T-cell (primary cell): ENCODE data around the gene NUDT22. TPM values are rescaled to one million over a fixed set of nuclear protein-coding genes. Genes with fewer than 3 reads are reported as not detected.

Source experiments
- ATAC-seq, 4 experiments: fragments of 200-7000 bp in 3 of 4; fragments of 150-1000 bp in 1 of 4; cut with Tn5 transposase; replicated peaks in 1 of 4; 1 replicate in 3 of 4; 2 replicates in 1 of 4; pipeline ENCODE4 v1.10.0; 2021; ENCODE audit warnings: moderate library complexity in 3 of 4, mild to moderate bottlenecking in 2 of 4, moderate number of reproducible peaks in 1 of 4
- CTCF ChIA-PET, 2 donors: fragments of 300-600 bp; sonication (Branson Sonifier 250); formaldehyde crosslinking; loops; one replicate each; lab custom pipeline; 2022; ENCODE audit warnings: antibody characterized with exemption in 2 of 2; lab: Charles Lee
- POLR2A ChIA-PET, 2 donors: fragments of 300-600 bp; sonication (Branson Sonifier 250); formaldehyde crosslinking; loops; one replicate each; lab custom pipeline; 2022; ENCODE audit warnings: antibody characterized with exemption in 2 of 2; lab: Charles Lee
- DNase-seq, 35 experiments: peaks; one replicate each; pipeline versions ENCODE4 v3.0.0 to v3.0.0-alpha.2; 2013 to 2023
- H3K27ac ChIP-seq: one replicate; pipeline ENCODE4 v1.5.1; 2013; ENCODE audit warnings: low read length
- H3K27me3 ChIP-seq, 2 experiments: replicated peaks in 1 of 2; 1 replicate in 1 of 2; 2 replicates in 1 of 2; pipeline versions ENCODE4 v1.6.1 to v1.7.0; 2013; ENCODE audit warnings: low read length in 1 of 2, mixed read lengths in 1 of 2; ENCODE audit not compliant: control insufficient read depth in 2 of 2, insufficient read depth in 2 of 2; ENCODE audit errors: extremely low read depth in 1 of 2
- H3K36me3 ChIP-seq, 2 donors: 1 replicate in 1 of 2; 2 replicates in 1 of 2; pipeline versions ENCODE4 v1.6.1 to v1.7.0; 2013; ENCODE audit warnings: low read length in 1 of 2; ENCODE audit not compliant: control insufficient read depth in 2 of 2, insufficient read depth in 1 of 2; ENCODE audit errors: extremely low read depth in 1 of 2
- H3K4me1 ChIP-seq, 2 experiments: 1 replicate in 1 of 2; 2 replicates in 1 of 2; pipeline versions ENCODE4 v1.6.1 to v1.7.0; 2013; ENCODE audit warnings: low read length in 2 of 2, mixed read lengths in 1 of 2; ENCODE audit not compliant: insufficient read depth in 2 of 2, control insufficient read depth in 1 of 2; ENCODE audit errors: extremely low read depth in 1 of 2
- H3K4me3 ChIP-seq, 2 donors: 1 replicate in 1 of 2; 2 replicates in 1 of 2; pipeline versions ENCODE4 v1.5.1 to v1.7.0; 2013; ENCODE audit warnings: mild to moderate bottlenecking in 2 of 2, low read length in 1 of 2, moderate library complexity in 1 of 2; ENCODE audit not compliant: control insufficient read depth in 1 of 2; ENCODE audit errors: extremely low read depth in 1 of 2
- H3K9me3 ChIP-seq: 2 replicates; pipeline ENCODE4 v1.7.0; 2013
- H3K27ac Mint-ChIP-seq, 2 donors: one replicate each; pipeline ENCODE4 v1.8.0; 2020 to 2021; ENCODE audit warnings: mild to moderate bottlenecking in 2 of 2, mixed read lengths in 2 of 2
- H3K27me3 Mint-ChIP-seq, 2 donors: one replicate each; pipeline ENCODE4 v1.8.0; 2021 to 2022; ENCODE audit warnings: mixed read lengths in 2 of 2
- H3K36me3 Mint-ChIP-seq: one replicate; pipeline ENCODE4 v1.8.0; 2021; ENCODE audit warnings: mixed read lengths
- H3K4me1 Mint-ChIP-seq, 3 donors: one replicate each; pipeline ENCODE4 v1.8.0; 2020 to 2022; ENCODE audit warnings: mixed read lengths in 3 of 3, mild to moderate bottlenecking in 1 of 3
- H3K4me3 Mint-ChIP-seq, 3 donors: one replicate each; pipeline ENCODE4 v1.8.0; 2020 to 2022; ENCODE audit warnings: mild to moderate bottlenecking in 3 of 3, mixed read lengths in 3 of 3, moderate library complexity in 3 of 3
- H3K9me3 Mint-ChIP-seq, 3 donors: one replicate each; pipeline ENCODE4 v1.8.0; 2020 to 2022; ENCODE audit warnings: mixed read lengths in 3 of 3
- WGBS: methylation state at CpG from one replicate; pipeline ENCODE4 v1.1.5; 2013; ENCODE audit warnings: missing lambda C conversion rate; ENCODE audit not compliant: insufficient coverage; 5-methylcytosine and 5-hydroxymethylcytosine counted together
- total RNA-seq, 35 experiments: library from RNA in 6 of 35; stranded (reverse) in 6 of 35; fragments of 120-200 nt in 1 of 35; gene quantifications; one replicate each; pipeline versions ENCODE4 v1.2.1 to v1.2.4 and lab custom pipeline; 2013 to 2026

NUDT22 gene
- total RNA-seq, 5 donors from 2014 or later (not counting 1 experiment from before 2014, with no cell fraction given): 49.7 to 108 (median 97.5) TPM

GRCh38 chr11:64241241-64241490, 15.1 kb downstream of the NUDT22 start:
- CTCF ChIA-PET: interaction anchor here in 1 of 2 donors (0.6 to 1.1 kb wide), 7 partner anchors 35 to 77 kb away, joined by 3 to 9 read pairs (median 5); partner anchors contain the start of genes BAD, FERMT3, PRDX5 and TRMT112
- no peaks in the 10 kb centered on the region for H3K27me3 Mint-ChIP-seq
- Histone ChIP-seq H3K9me3 (no peaks in the 10 kb centered on the region), H3K27ac (peak overlapping the region; percentile 97), H3K4me1 (peaks cover 9 to 48% of the 10 kb centered on the region in 2 experiments), H3K27me3 (no peaks in the 10 kb centered on the region), H3K4me3 (peak overlapping the region; percentile 49 to 73), H3K36me3 (peaks cover 16 to 27% of the 10 kb centered on the region in 2 donors)
- ATAC-seq (peak; percentile 80 to 88 (median 82)), DNase-seq (peak in 13 of 35 experiments; percentile 99 to 100 (median 100))
- H3K27ac Mint-ChIP-seq: peak overlapping the region; percentile 97
- H3K4me1 Mint-ChIP-seq: peaks cover 37 to 43% (median 39%) of the 10 kb centered on the region in 3 donors
- 1% methylated on average over 22 of the region's 24 CpGs for WGBS
- POLR2A ChIA-PET: interaction anchor here (0.6 to 1.0 kb wide), 3 partner anchors 43 to 76 kb away, joined by 3 to 5 read pairs (median 3); partner anchors contain the start of genes BAD (in 1 of the 2) and TRMT112 (in 1 of the 2)
- H3K4me3 Mint-ChIP-seq: peak overlapping the region; percentile 83 to 93 (median 89)
- H3K9me3 Mint-ChIP-seq: no peaks in the 10 kb centered on the region
- no peaks in the 10 kb centered on the region for H3K36me3 Mint-ChIP-seq

- Histone ChIP-seq H3K36me3 (peaks cover 16 to 27% of the 10 kb centered on the region in 2 donors), H3K4me1 (peaks cover 9 to 49% of the 10 kb centered on the region in 2 experiments), H3K4me3 (peak overlapping the region; percentile 49 to 73), H3K27me3 (no peaks in the 10 kb centered on the region), H3K27ac (peak overlapping the region; percentile 97), H3K9me3 (no peaks in the 10 kb centered on the region)
- H3K9me3 Mint-ChIP-seq: no peaks in the 10 kb centered on the region
- ChIA-PET POLR2A (interaction anchor here (0.6 to 1.0 kb wide), 4 partner anchors 43 to 76 kb away, joined by 3 to 5 read pairs (median 3); partner anchors contain the start of genes BAD (in 1 of the 2) and TRMT112 (in 1 of the 2)), CTCF (interaction anchor here in 1 of 2 donors (0.6 to 1.1 kb wide), 7 partner anchors 35 to 77 kb away, joined by 3 to 9 read pairs (median 5); partner anchors contain the start of genes BAD, FERMT3, PRDX5 and TRMT112)
- ATAC-seq (peak in 2 of 4 experiments; percentile 1 to 2), DNase-seq (peak in 23 of 35 experiments; percentile 30 to 100 (median 99))
- H3K4me3 Mint-ChIP-seq: peak overlapping the region; percentile 83 to 93 (median 89)
- H3K27me3 Mint-ChIP-seq: no peaks in the 10 kb centered on the region
- peak overlapping the region; percentile 97 for H3K27ac Mint-ChIP-seq
- WGBS: under 1% methylated on average over 55 of the region's 63 CpGs
- H3K4me1 Mint-ChIP-seq: peaks cover 37 to 43% (median 39%) of the 10 kb centered on the region in 3 donors
- no peaks in the 10 kb centered on the region for H3K36me3 Mint-ChIP-seq
Measured at GRCh38 chr11:64241491-64242374, 15.7 kb downstream of the NUDT22 start.

GRCh38 chr11:64243236-64243854, 17.3 kb downstream of the NUDT22 start:
- peaks cover 8 to 17% of the 10 kb centered on the region in 2 donors for H3K36me3 ChIP-seq
- ATAC-seq: no peak
- no peak for DNase-seq
- no peak overlapping the region for H3K27ac ChIP-seq
- Mint-ChIP-seq H3K9me3 (no peaks in the 10 kb centered on the region), H3K4me3 (peak overlapping the region; percentile 46 to 93 (median 66)), H3K27me3 (no peaks in the 10 kb centered on the region), H3K27ac (peak overlapping the region; percentile 72 to 77), H3K36me3 (no peaks in the 10 kb centered on the region), H3K4me1 (peaks cover 36 to 50% (median 49%) of the 10 kb centered on the region in 3 donors)
- ChIA-PET POLR2A (interaction anchor here in 1 of 2 donors (0.5 kb wide), 1 partner anchor 534 kb away, joined by 3 read pairs; no protein-coding TSS in a partner anchor), CTCF (interaction anchor here in 1 of 2 donors (1.0 kb wide), 1 partner anchor 39 kb away, joined by 3 read pairs; no protein-coding TSS in a partner anchor)
- H3K4me3 ChIP-seq: no peak overlapping the region
- H3K4me1 ChIP-seq: peaks cover 12 to 60% of the 10 kb centered on the region in 2 experiments
- WGBS: no CpG with 5 or more reads among the region's 8 CpGs
- H3K27me3 ChIP-seq: no peaks in the 10 kb centered on the region
- no peaks in the 10 kb centered on the region for H3K9me3 ChIP-seq

GRCh38 chr11:64244107-64244506, 18.0 kb downstream of the NUDT22 start:
- Mint-ChIP-seq H3K4me3 (peak overlapping the region; percentile 13 to 93 (median 66)), H3K27ac (peak overlapping the region; percentile 72 to 77), H3K27me3 (no peaks in the 10 kb centered on the region), H3K9me3 (no peaks in the 10 kb centered on the region), H3K36me3 (no peaks in the 10 kb centered on the region), H3K4me1 (peaks cover 36 to 50% (median 49%) of the 10 kb centered on the region in 3 donors)
- no peak overlapping the region for H3K27ac ChIP-seq
- H3K9me3 ChIP-seq: no peaks in the 10 kb centered on the region
- DNase-seq (no peak), ATAC-seq (no peak)
- ChIA-PET CTCF (no interaction called here), POLR2A (interaction anchor here in 1 of 2 donors (0.5 kb wide), 1 partner anchor 533 kb away, joined by 3 read pairs; no protein-coding TSS in a partner anchor)
- H3K36me3 ChIP-seq: peaks cover 6 to 10% of the 10 kb centered on the region in 2 donors
- no peaks in the 10 kb centered on the region for H3K27me3 ChIP-seq
- 49% methylated on average over 2 of the region's 5 CpGs for WGBS
- H3K4me1 ChIP-seq: peaks cover 12 to 60% of the 10 kb centered on the region in 2 experiments
- H3K4me3 ChIP-seq: no peak overlapping the region

GRCh38 chr11:64244966-64245365, 18.9 kb downstream of the NUDT22 start:
- ATAC-seq: no peak
- Mint-ChIP-seq H3K27me3 (no peaks in the 10 kb centered on the region), H3K4me3 (peak overlapping the region; percentile 80 to 90 (median 89)), H3K4me1 (peaks cover 38 to 48% (median 45%) of the 10 kb centered on the region in 3 donors), H3K36me3 (no peaks in the 10 kb centered on the region), H3K27ac (peak overlapping the region; percentile 87 to 88), H3K9me3 (no peaks in the 10 kb centered on the region)
- 43% methylated on average over 3 of the region's 6 CpGs for WGBS
- no peaks in the 10 kb centered on the region for H3K9me3 ChIP-seq
- H3K36me3 ChIP-seq: peaks cover 6 to 10% of the 10 kb centered on the region in 2 donors
- peak overlapping the region; percentile 30 for H3K27ac ChIP-seq
- peaks cover 12 to 57% of the 10 kb centered on the region in 2 experiments for H3K4me1 ChIP-seq
- ChIA-PET CTCF (interaction anchor here in 1 of 2 donors (0.6 to 1.1 kb wide), 4 partner anchors 18 to 73 kb away, joined by 3 to 4 read pairs (median 3); partner anchors contain the start of gene PRDX5), POLR2A (interaction anchor here in 1 of 2 donors (0.6 to 0.7 kb wide), 3 partner anchors 14 to 21 kb away, joined by 3 to 11 read pairs (median 4); no protein-coding TSS in a partner anchor)
- peak overlapping the region in 1 of 2 donors; percentile 64 for H3K4me3 ChIP-seq
- no peaks in the 10 kb centered on the region for H3K27me3 ChIP-seq
- no peak for DNase-seq
